ENCODE results near the gene KMT2B. TPM values are rescaled to one million over a fixed set of nuclear protein-coding genes. Genes with fewer than 3 reads are reported as not detected.

KMT2B gene
- total RNA-seq, 1 experiment from 2014 or later: 66.6 TPM

- no peak for TF ChIP-seq KAT7 (CRISPR knock-in tag; IDR thresholded peaks at IDR 0.05; ENCODE audit: borderline replicate concordance)
- TF ChIP-seq JAZF1 (CRISPR knock-in tag; IDR thresholded peaks at IDR 0.05): no peak
Observed at GRCh38 chr19:35734889-35735288, 17.1 kb downstream of the KMT2B start (continued).

GRCh38 chr19:35736913-35737886 lies 19.4 kb downstream of the KMT2B start:
- POLR2A ChIA-PET: no interaction called here
- Mint-ChIP-seq H3K27ac (no peak overlapping the region), H3K9me3 (no peaks in the 10 kb centered on the region), H3K36me3 (peaks cover 28% of the 10 kb centered on the region), H3K27me3 (ENCODE audit: low read depth) (no peaks in the 10 kb centered on the region), H3K4me1 (peaks cover 4% of the 10 kb centered on the region), H3K4me3 (no peak overlapping the region)
- TF ChIP-seq SOX15 (CRISPR knock-in tag; IDR thresholded peaks at IDR 0.05): no peak
- no peak for TF ChIP-seq MYBL2 (CRISPR knock-in tag; IDR thresholded peaks at IDR 0.05)
- TF ChIP-seq, protein P1, sequence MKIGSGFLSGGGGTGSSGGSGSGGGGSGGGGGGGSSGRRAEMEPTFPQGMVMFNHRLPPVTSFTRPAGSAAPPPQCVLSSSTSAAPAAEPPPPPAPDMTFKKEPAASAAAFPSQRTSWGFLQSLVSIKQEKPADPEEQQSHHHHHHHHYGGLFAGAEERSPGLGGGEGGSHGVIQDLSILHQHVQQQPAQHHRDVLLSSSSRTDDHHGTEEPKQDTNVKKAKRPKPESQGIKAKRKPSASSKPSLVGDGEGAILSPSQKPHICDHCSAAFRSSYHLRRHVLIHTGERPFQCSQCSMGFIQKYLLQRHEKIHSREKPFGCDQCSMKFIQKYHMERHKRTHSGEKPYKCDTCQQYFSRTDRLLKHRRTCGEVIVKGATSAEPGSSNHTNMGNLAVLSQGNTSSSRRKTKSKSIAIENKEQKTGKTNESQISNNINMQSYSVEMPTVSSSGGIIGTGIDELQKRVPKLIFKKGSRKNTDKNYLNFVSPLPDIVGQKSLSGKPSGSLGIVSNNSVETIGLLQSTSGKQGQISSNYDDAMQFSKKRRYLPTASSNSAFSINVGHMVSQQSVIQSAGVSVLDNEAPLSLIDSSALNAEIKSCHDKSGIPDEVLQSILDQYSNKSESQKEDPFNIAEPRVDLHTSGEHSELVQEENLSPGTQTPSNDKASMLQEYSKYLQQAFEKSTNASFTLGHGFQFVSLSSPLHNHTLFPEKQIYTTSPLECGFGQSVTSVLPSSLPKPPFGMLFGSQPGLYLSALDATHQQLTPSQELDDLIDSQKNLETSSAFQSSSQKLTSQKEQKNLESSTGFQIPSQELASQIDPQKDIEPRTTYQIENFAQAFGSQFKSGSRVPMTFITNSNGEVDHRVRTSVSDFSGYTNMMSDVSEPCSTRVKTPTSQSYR (CRISPR knock-in tag; IDR thresholded peaks at IDR 0.05): no peak
- TF ChIP-seq NR1H2 (CRISPR knock-in tag; IDR thresholded peaks at IDR 0.05): no peak
- TF ChIP-seq, protein P2, sequence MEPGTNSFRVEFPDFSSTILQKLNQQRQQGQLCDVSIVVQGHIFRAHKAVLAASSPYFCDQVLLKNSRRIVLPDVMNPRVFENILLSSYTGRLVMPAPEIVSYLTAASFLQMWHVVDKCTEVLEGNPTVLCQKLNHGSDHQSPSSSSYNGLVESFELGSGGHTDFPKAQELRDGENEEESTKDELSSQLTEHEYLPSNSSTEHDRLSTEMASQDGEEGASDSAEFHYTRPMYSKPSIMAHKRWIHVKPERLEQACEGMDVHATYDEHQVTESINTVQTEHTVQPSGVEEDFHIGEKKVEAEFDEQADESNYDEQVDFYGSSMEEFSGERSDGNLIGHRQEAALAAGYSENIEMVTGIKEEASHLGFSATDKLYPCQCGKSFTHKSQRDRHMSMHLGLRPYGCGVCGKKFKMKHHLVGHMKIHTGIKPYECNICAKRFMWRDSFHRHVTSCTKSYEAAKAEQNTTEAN (CRISPR knock-in tag; IDR thresholded peaks at IDR 0.05): no peak
- TF ChIP-seq ATF3 (CRISPR knock-in tag; conservative IDR thresholded peaks at IDR 0.05): no peak
- CTCF ChIA-PET: interaction anchor here (0.6 to 2.2 kb wide), 5 partner anchors 11 to 128 kb away, joined by 3 to 5 read pairs (median 3); partner anchors contain the start of gene LIN37
- DNase-seq (ENCODE audit: low spot score) (no peak), ATAC-seq (no peak)

DNA sequence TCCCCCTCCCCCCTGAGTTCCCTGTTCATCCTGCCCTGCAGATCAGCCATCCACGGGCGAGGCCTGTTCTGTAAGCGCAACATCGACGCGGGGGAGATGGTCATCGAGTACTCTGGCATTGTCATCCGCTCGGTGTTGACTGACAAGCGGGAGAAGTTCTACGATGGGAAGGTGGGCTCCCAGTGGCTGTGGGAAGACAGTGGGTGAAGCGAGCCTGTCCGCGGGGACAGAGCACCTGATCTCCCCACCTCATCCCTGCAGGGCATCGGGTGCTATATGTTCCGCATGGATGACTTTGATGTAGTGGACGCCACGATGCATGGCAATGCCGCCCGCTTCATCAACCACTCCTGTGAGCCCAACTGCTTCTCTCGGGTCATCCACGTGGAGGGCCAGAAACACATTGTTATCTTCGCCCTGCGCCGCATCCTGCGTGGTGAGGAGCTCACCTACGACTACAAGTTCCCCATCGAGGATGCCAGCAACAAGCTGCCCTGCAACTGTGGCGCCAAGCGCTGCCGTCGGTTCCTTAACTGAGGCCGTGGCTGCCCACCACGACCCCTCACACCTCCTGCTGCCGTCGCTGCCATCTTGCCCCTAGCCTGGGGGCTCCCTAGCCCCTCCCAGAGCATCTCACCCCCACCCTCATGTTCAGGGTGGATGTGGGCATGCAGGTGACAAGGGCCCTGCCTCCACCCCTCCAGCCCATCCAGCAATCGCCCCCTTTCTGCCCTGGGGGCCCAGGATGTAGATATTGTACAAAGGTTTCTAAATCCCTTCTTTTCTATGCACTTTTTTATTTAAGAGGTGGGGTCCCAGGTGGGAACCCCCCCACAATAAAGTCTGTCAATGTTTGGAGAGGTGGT lies 20.5 kb downstream of the KMT2B start:
- Mint-ChIP-seq H3K9me3 (no peaks in the 10 kb centered on the region), H3K27me3 (ENCODE audit: low read depth) (no peaks in the 10 kb centered on the region), H3K4me3 (no peak overlapping the region), H3K4me1 (peaks cover 6% of the 10 kb centered on the region), H3K36me3 (peaks cover 34% of the 10 kb centered on the region), H3K27ac (no peak overlapping the region)
- TF ChIP-seq GRHL2 (CRISPR knock-in tag; IDR thresholded peaks at IDR 0.05; ENCODE audit: insufficient replicate concordance, severe bottlenecking): no peak
- no peak for TF ChIP-seq JAZF1 (CRISPR knock-in tag; IDR thresholded peaks at IDR 0.05)
- TF ChIP-seq, protein P3, sequence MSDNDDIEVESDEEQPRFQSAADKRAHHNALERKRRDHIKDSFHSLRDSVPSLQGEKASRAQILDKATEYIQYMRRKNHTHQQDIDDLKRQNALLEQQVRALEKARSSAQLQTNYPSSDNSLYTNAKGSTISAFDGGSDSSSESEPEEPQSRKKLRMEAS (CRISPR knock-in tag; IDR thresholded peaks at IDR 0.05): no peak
- TF ChIP-seq NFATC4 (CRISPR knock-in tag; IDR thresholded peaks at IDR 0.05): no peak
- CTCF ChIA-PET: interaction anchor here (0.6 kb wide), 1 partner anchor 125 kb away, joined by 3 read pairs; no protein-coding TSS in a partner anchor
- POLR2A ChIA-PET: no interaction called here
- DNase-seq (ENCODE audit: low spot score): no peak
- ATAC-seq: no peak

DNA sequence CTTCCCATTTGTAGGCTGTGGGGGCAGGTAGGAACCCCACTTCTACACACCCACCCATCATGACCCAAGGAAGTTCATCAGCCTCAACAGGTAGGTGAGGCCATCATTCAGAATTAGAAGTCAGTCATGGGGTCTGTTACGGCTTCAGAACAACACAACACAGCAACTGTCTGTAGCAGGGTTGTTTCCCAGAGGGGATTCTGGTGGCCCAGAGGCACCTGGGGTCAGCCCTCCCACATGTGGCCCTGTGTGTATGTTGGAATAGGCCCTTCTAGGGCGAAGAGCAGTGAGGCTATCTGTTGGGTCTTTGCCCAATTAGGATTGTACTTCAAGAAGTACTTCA lies 21.1 kb downstream of the KMT2B start:
- ChIA-PET POLR2A (interaction anchor here (0.8 kb wide), 1 partner anchor 46 kb away, joined by 3 read pairs; no protein-coding TSS in a partner anchor), CTCF (interaction anchor here (0.7 kb wide), 1 partner anchor 46 kb away, joined by 3 read pairs; no protein-coding TSS in a partner anchor)
- DNase-seq (ENCODE audit: low spot score): no peak
- TF ChIP-seq ATF3 (CRISPR knock-in tag; conservative IDR thresholded peaks at IDR 0.05) (no peak), ZBTB21 (CRISPR knock-in tag; IDR thresholded peaks at IDR 0.05; ENCODE audit: borderline replicate concordance) (no peak), CREM (CRISPR knock-in tag; IDR thresholded peaks at IDR 0.05) (no peak)
- no peak for ATAC-seq
- no peak overlapping the region for H3K4me3 Mint-ChIP-seq
- H3K4me1 Mint-ChIP-seq: peaks cover 6% of the 10 kb centered on the region
- no peak overlapping the region for H3K27ac Mint-ChIP-seq
- H3K27me3 Mint-ChIP-seq (ENCODE audit: low read depth): no peaks in the 10 kb centered on the region
- no peaks in the 10 kb centered on the region for H3K9me3 Mint-ChIP-seq
- peaks cover 32% of the 10 kb centered on the region for H3K36me3 Mint-ChIP-seq
